Caki2 (cell line): ENCODE measurements around the gene PARVG. TPM values are rescaled to one million over a fixed set of nuclear protein-coding genes. Genes with fewer than 3 reads are reported as not detected.

Source experiments
- DNase-seq: peaks from one replicate; pipeline ENCODE4 v3.0.0-alpha.2; 2015; ENCODE audit warnings: low read depth
- in situ Hi-C: cut with HindIII; loops from 2 replicates; pipeline ENCODE4 v1.10.0; 2016; ENCODE audit warnings: low sequenced_read_pairs, low pct_unique_long_range_greater_than_20kb, mixed read lengths
- total RNA-seq: library from RNA; depleted of rRNA; stranded (reverse); fragments of >200 nt; shearing (Covaris generic); gene quantifications from 2 replicates; pipeline ENCODE4 v1.2.3, GENCODE V29; 2014; ENCODE audit warnings: low replicate concordance

Gene PARVG
- total RNA-seq, 1 experiment from 2014 or later: not detected

DNA sequence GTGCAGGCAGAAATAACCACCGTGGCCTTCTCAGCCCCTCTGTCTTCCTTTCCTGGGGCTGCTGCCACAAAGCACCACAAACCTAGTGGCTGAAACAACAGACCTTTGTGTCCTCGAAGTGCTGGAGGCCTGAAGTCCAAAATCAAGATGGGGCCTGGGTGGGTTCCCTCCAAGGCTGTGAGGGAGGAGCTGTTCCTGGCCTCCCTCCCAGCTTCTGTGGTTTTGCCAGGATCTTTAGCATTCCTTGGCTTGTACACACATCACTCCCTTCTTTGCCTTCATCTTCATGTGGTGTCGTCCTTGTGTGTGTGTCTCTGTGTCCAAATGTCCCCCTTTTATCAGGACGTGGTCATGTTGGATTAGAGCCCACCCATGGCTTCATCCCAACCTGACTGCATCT lies 29.0 kb upstream of the PARVG start:
- no peak for DNase-seq
- in situ Hi-C loops: loop anchor here (10.0 kb wide), 1 partner anchor 133 kb away; no protein-coding TSS in a partner anchor

DNA sequence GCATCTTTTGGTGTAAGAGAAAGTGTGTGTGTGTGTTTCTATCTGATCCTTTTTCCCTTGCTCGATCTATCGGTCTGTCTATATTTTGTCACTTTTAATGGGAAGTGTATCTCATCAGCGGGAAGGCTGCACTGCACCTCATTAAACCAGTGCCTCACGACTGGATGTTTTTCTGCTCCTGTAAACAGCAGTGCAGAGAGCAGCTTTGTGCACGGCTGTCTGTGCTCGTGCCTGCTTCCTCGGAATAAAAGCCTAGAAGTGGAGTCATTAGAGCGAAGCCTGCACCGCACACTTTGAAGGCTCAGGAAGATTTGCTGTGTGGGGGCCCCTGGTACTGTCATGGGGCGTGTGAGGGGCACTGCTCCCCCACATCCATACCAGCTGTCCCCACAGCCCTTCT lies 27.0 kb upstream of the PARVG start:
- in situ Hi-C loops: loop anchor here (10.0 kb wide), 1 partner anchor 131 kb away; no protein-coding TSS in a partner anchor
- DNase-seq: no peak

DNA sequence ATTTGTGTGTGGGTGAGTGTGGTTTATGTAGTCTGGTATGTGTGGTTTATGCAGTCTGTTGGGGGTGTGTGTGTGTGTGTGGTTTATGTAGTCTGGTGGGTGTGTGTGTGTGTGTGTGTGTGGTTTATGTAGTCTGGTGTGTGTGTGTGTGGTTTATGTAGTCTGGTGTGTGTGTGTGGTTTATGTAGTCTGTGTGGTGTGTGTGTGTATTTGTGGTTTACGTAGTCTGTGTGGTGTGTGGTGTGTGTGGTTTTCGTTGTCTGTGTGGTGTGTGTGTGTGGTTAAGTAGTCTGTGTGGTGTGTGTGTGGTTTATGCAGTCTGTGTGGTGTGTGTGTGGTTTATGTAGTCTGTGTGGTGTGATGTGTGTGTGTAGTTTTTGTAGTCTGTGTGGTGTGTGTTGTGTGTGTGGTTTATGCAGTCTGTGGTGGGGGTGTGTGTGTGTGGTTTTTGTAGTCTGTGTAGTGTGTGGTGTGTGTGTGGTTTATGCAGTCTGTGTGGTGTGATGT lies 26.2 kb upstream of the PARVG start:
- DNase-seq: peak; percentile 12
- in situ Hi-C loops: loop anchor here (10.0 kb wide), 1 partner anchor 130 kb away; no protein-coding TSS in a partner anchor

DNA sequence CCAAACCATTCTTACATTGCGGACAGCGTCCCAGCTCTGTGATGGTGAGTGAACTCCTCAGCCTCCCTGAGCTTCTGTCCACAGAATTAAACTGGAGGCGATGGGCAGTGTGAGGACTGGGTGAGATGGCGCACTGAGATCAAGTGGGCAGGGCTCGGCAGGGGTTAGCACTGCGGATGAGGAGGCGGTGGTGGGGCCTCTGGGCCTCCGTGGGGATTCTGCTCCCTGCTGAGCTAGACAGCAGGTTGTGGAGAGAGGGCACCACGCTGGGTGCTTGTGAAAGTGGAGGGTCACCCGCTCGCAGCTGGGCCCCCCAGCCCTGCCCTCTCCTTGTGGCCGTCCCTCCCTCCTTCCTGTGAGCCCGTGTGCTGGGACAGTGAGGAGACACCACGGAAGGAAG lies 25.6 kb upstream of the PARVG start:
- in situ Hi-C loops: loop anchor here (10.0 kb wide), 1 partner anchor 130 kb away; no protein-coding TSS in a partner anchor
- no peak for DNase-seq

DNA sequence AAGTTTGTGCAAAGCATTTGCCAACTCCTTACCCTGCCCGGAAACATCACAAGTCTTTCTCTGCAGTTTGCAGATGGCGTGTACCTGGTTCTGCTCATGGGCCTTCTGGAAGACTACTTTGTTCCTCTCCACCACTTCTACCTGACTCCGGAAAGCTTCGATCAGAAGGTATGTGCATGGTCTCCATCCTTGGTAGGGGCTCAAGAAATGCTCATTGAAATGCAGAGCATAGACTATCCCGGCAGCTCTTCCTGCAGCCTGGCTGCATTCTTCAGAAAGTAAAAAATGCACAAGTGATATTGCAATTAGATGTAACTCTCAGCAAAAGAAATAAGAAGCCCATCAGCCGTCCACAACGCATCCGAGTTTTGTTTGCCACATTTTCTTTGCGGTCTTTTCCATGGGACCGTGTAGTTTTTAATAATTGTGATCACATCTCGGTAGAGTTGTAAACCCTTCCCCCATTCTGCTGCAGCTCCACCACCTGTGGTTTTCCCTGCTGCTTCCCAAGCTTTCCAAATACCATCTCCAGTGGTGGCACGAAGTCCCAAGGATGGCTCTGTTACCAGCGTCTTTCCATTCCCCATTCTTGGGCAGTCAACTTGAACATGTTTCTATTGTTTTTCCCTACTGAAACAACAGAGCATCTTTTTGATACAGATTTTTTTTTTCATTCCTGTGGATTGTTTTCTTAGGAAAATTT lies 22.7 kb upstream of the PARVG start:
- no peak for DNase-seq
- in situ Hi-C loops: loop anchor here (10.0 kb wide), 1 partner anchor 127 kb away; no protein-coding TSS in a partner anchor

DNA sequence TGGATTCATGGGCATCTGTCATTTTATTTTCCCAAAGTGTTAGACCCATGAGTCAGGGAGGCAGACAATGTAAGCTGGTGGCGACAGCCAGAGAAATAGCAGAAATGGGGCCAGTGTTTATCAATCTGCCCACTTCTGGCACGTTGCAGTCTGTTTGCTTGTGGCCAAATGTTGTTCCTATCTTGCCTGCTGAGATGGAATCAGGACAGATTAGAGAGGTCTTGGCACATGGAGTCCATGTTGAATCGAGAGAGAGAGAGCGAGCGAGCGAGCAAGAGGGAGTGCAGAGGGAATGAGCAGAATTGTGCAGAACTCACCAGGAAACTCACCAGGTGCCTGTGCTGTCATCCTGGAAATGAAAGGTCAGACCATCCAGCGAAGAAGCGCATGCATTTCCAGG lies 21.9 kb upstream of the PARVG start:
- in situ Hi-C loops: loop anchor here (10.0 kb wide), 1 partner anchor 126 kb away; no protein-coding TSS in a partner anchor
- no peak for DNase-seq

DNA sequence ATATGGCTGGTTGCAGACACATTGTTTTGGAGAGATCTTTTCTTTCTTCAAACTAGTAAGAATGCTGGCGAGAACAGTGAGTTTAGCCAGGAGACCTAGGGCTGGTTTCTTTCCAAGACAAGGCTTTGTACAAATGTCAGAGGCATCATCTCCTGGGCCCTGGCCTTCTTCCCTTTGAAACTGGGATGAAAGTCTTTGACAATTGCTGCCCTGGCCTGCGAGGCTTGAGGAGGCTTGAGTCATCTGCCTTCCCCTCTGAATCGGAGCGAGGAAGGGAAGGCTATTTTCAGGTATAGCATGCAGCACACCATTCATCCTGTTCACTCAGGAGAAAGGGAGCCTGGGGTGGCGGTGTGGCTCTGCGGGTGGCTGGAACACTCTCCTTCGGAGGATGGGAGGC lies 21.5 kb upstream of the PARVG start:
- DNase-seq: no peak
- in situ Hi-C loops: loop anchor here (10.0 kb wide), 1 partner anchor 126 kb away; no protein-coding TSS in a partner anchor

DNA sequence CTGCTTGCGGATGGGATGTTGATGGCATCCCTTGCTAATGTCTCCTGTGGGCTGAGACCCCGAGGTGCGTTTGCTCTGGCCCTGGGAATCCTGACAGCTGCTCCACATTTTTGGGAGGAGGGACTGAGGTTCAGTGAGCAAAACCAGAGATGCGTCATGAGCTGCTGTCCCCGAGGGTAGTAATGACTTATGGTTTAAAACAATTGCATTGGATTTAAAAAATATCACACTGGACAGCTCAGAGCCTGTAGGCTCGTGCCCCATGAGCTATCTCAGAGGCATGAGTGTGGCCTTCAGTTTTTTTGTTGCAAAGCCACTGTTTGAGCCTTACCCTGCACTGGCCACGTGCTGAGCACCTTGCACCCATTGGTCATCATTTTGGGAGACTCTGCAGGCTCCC lies 20.9 kb upstream of the PARVG start:
- in situ Hi-C loops: loop anchor here (10.0 kb wide), 1 partner anchor 125 kb away; no protein-coding TSS in a partner anchor
- no peak for DNase-seq

DNA sequence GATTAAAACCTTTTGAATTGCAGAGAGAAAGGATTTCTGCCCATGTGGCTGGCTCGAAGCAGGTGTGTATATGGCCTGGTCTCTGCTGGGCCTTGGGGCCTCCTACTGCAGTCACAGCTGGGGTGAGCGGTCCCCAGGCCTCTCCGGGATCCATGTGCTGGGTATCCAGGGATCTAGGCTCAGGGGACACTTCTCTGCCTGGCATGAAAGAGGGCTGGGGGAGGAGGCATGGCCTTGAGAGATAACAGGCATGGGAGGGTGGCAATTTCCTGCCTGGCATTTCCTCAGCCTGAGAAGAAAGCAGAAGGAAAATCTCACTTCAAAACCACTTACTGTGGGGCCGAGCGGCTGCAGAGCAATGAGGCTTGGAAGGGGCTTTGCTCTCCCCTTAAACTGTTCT lies 20.3 kb upstream of the PARVG start:
- DNase-seq: no peak
- in situ Hi-C loops: no loop called here

DNA sequence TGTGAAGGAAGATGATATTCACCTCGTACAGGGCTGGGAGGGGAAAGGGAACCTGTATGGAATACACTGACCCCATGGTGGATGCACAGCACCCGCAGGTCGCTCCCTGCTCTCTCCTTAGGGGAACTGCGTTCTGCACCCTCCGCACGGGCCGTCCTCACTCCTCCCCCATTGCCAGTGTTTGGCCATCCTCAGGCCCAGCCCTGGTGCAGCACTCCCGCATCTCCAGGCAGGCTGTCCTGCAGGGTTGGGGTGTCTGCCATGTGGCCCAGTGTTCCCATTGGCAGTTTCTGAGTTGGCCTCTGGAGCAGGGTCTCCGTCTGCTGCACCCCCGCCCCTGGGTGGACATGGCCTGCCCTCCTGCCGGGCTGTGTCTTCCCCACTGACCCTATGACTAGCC lies 19.1 kb upstream of the PARVG start:
- no peak for DNase-seq
- in situ Hi-C loops: no loop called here

DNA sequence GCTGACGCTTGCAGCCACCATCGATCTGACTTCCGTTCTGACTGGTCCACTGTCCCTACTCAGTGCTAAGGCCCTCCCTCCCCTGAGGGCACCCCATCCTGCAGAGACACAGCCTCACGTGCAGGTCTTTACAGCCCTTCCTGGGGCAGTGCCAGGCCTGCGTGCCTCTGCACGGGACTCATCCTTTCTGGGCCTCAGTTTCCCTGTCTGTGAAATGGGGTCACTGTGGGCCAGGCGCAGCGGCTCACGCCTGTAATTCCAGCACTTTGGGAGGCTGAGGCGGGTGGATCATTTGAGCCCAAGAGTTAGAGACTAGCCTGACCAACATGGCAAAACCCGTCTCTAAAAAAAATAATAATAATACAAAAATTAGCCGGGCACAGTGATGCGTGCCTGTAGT lies 17.8 kb upstream of the PARVG start:
- no peak for DNase-seq
- in situ Hi-C loops: no loop called here

DNA sequence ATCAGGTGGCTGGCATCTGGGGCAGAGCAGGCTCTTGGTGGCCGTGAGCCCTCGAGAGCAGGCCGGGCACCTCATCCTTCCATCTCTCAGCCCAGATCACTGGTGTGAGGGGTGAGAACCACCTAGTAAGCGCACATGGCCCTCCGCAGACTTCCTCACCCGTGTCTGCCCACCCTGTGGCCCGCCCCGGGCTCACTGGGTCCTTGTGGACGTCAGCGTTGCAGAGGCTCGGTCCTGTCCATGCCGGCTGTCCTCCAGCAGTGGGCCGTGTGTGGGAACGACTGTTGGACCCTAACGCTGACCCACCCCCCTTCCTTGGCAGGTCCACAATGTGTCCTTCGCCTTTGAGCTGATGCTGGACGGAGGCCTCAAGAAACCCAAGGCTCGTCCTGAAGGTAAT lies 17.2 kb upstream of the PARVG start:
- no peak for DNase-seq
- in situ Hi-C loops: no loop called here

DNA sequence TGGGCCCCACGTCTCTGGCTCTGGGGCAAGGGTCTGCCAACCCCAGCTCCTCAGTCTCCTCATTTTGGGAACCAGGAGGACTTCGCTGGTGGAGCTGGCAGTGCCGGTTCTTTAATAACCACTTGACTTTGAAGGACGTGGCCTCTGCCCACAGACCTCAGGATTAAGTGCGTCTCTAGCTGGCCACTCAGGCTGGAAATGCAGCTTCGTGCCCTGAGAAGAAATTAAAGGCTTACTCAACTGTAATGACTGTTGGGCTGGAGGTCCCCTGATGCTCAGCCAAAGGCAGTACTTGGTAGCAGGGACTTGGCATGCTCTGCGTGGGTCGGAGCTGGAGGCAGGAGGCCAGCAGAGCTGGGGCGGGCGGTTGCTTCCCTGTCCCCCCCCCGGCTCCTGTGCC lies 16.7 kb upstream of the PARVG start:
- no peak for DNase-seq
- in situ Hi-C loops: no loop called here

DNA sequence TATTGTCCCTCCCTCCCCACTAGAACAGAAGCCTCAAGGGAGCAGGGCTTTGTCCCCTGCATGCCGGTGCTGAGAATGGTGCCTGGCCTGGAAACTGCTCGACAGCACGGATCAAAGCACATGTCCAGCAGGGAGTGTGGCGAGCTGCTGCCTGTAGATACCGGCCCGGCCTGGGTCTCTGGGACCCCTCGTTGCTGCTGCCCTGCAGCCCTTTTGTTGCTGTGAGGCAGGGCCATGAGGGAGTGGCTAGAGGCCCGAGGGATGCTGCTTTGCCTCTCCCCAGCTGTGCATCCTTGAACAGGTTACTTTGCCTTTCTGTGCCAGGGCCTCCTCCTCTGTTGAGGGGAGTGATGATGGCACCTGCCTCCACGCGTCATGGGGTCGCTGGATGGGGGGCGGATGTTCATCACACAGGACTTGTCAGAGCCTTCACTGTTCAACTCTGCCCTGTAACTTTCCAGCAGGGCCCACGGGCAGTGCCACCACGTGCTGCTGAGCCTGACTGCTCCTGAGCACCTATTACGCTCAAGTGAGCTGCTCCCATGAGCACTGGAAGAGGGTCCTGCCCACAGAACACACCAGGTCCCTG lies 15.3 kb upstream of the PARVG start:
- in situ Hi-C loops: no loop called here
- DNase-seq: no peak

DNA sequence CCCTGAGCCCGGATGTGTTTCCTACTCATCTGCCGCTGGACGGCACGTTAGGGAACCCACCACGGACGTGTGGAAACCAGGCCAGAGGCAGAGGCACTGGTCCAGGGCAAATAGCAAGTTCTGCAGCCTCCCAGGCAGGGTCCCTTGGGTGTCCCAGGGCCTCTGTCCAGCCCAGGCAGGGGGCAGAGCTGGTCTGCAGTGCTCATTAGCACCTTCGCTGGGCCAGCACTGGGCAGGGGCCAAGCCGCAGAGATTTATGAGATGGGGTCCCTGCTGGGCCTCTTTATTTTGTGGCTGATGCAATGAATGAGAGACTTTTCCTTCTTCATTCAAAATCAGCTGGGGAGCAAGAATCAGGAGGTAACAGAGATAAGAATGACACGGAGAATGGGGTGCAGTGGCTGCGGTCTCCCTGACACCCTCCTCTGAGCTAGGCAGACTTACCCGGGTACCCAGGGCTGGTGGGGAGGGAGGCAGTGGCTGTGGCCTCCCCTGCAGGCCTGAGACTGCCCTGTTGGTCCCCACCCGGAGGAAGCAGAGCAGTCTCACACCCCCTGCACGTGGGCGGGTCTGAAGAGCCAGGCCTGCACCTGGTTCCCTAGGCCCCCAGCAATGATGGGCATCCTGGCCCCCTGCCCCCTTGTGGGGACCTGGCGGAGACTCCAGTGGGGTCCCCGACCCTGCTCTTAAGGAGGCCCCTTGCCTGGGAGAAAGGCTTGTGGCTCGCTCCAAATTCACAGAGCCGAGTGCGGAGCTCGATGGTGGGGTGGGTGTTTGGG lies 14.0 kb upstream of the PARVG start:
- in situ Hi-C loops: no loop called here
- no peak for DNase-seq

DNA sequence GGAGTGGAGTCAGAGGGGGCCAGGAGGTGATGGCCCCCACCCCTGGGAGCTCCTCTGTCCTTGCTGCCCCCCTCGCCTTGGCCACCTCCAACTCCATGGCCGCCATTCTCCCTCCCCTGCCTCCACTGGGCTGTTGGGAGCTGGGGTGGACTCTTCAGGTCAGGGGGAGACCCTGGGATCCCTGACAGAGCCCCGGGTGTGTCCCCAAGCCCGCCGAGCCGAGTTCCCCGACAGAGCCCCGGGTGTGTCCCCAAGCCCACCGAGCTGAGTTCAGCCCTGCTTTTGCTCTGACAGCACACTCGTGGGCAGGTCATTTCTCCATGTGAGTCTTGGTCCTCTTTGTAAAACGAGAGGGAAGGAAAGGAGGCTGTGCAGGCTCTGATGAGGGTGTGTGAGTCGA lies 13.2 kb upstream of the PARVG start:
- in situ Hi-C loops: no loop called here
- no peak for DNase-seq

DNA sequence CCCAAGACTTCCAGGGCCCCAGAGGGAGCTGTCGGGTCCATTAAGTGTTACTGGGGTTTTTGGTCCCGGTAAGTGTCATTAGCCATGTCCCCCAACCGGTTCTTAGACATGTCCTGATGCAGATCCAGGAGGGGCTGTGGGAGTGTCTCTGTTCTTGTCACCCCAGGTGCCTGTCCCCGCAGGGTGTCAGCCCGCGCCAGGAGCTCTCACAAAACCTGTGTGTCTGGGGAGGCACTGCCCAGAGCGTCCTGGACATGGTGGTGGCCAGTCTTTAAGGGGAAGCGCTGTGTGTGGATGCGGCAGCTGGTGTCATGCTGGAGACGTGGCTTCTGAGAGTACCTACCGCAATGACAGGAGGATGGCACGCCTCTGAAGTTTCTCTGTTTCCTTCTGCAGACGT lies 12.5 kb upstream of the PARVG start:
- no peak for DNase-seq
- in situ Hi-C loops: no loop called here

DNA sequence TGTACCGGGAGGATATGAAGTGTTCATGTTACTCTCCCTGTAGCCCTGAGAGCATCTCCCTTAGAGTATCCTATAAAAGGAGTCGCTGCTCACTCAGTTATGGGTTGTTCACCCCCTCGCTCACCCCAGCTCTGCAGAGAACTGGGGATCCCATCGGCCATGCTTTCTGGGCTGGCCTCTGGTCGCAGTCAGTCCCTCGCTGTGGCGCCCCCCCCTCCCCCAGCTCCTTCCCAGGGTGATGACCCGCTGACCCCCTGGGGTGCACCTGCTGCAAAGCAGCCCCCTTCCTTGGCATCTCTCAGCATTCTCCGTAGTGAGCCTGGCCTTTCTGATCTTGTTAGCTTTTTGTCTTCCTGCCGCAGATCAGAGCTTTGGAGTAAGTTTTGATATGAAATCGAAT lies 10.3 kb upstream of the PARVG start:
- no peak for DNase-seq
- in situ Hi-C loops: no loop called here

DNA sequence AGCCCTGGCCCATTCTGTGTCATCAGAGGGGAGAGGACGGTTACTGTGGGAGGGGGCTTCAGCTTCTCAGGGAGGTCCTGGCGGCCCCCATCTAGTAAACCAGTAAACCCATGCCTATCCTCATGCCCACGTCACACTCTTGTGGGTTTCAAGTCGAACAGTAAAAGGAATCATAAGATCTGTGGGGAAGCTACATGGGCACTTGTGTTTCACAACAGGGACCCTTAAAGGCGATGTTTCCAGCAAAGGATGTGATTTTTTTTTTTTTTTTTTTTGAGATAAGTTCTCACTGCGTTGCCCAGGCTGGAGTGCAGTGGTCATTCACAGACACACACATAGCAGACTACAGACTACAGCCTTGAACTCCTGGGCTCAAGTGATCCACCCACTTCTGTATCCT lies 9.2 kb upstream of the PARVG start:
- in situ Hi-C loops: no loop called here
- no peak for DNase-seq
